PC-3 (cell line): Measurements from ENCODE around the gene EMX2.

Source experiments
- EZH2 ChIP-seq: fragments of 300-600 bp; sonication (generic); IDR thresholded peaks from one replicate; pipeline ENCODE4 v1.6.1; 2017; ENCODE audit warnings: antibody characterized with exemption, mild to moderate bottlenecking, low read length; ENCODE audit not compliant: unreplicated experiment
- EZH2phosphoT487 ChIP-seq: fragments of 300-600 bp; sonication (generic); IDR thresholded peaks from 2 replicates; pipeline ENCODE4 v1.6.1; 2018; ENCODE audit warnings: mild to moderate bottlenecking, antibody characterized with exemption, low read length, borderline replicate concordance
- TF ChIP-seq, protein P1 (sequence below): fragments of 300-600 bp; sonication (generic); conservative IDR thresholded peaks from 2 replicates; pipeline ENCODE4 v1.5.1; 2017; ENCODE audit warnings: antibody characterized with exemption, low read depth, mild to moderate bottlenecking, low read length

DNA sequence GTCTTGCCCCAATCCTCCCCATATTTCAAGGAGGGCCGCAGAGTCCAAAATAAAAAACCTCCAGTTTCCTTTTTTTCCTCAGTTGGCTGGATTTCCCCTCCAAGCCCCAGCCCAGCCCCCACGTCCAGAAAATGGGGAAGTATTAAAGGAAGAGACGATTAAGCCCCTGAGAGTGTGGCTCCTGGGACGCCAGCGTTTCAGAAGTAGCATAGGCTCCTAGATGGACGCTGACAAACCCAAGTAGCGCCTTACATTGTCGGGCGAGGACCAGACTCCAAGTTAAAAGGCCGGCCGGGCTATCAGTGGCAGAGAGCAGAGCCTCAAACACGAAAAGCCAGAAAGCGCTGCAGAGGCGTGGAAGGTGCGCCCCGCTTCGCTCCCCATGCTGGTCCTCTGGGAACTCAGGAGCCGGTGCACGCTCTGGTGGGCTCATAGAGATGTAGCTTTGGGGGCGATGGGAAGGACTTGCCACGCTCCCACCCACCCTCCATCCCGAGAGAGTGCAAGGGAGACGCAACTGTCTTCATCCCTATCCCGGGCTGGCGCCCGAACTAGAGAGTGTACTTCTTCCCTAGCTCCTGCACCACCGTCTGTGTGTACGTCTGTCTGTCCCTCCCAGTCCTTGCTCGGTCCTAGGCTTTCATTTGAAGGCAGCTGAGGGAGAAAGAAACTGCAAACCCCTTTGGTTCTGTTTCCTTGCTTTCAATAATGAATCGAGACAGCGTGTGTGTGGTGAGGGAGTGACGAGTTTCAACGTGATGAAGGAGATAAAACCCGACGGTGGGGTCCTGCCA is 6.3 kb upstream of the EMX2 start:
- TF ChIP-seq, protein P1, sequence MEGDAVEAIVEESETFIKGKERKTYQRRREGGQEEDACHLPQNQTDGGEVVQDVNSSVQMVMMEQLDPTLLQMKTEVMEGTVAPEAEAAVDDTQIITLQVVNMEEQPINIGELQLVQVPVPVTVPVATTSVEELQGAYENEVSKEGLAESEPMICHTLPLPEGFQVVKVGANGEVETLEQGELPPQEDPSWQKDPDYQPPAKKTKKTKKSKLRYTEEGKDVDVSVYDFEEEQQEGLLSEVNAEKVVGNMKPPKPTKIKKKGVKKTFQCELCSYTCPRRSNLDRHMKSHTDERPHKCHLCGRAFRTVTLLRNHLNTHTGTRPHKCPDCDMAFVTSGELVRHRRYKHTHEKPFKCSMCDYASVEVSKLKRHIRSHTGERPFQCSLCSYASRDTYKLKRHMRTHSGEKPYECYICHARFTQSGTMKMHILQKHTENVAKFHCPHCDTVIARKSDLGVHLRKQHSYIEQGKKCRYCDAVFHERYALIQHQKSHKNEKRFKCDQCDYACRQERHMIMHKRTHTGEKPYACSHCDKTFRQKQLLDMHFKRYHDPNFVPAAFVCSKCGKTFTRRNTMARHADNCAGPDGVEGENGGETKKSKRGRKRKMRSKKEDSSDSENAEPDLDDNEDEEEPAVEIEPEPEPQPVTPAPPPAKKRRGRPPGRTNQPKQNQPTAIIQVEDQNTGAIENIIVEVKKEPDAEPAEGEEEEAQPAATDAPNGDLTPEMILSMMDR, result no peak
- TF ChIP-seq EZH2 (no peak), EZH2phosphoT487 (no peak)
